A673 (cell line): ENCODE results near the gene RNF13.

Experiments used
- CTCF ChIP-seq: fragments of 300-800, 200-600 bp; sonication (generic); conservative IDR thresholded peaks from 2 replicates; pipeline ENCODE4 v1.5.1; 2017; ENCODE audit warnings: low read depth, mild to moderate bottlenecking, antibody characterized with exemption, low read length, moderate library complexity, mixed read lengths
- EZH2 ChIP-seq: fragments of 200-600 bp; sonication (generic); IDR thresholded peaks from 2 replicates; pipeline ENCODE4 v1.6.1; 2017; ENCODE audit warnings: borderline replicate concordance, low read depth, mild to moderate bottlenecking, mixed read lengths, antibody characterized with exemption, low read length; ENCODE audit not compliant: poor library complexity, severe bottlenecking

GRCh38 chr3:149871855-149872254 lies 58.8 kb downstream of the RNF13 start:
- TF ChIP-seq EZH2 (no peak), CTCF (no peak)
